Endometrial microvascular endothelial cells (primary cell): ENCODE measurements around the gene SOX5. TPM values are rescaled to one million over a fixed set of nuclear protein-coding genes. Genes with fewer than 3 reads are reported as not detected.

Experiments used
- in situ Hi-C: cut with HindIII; loops from 2 replicates; pipeline ENCODE4 v1.10.0; 2017; ENCODE audit warnings: low sequenced_read_pairs, low pct_unique_long_range_greater_than_20kb; ENCODE audit errors: inconsistent ontology term
- total RNA-seq: library from RNA; depleted of rRNA; stranded (reverse); fragments of >200 nt; gene quantifications from one replicate; pipeline ENCODE4 v1.2.3, GENCODE V29; 2015; ENCODE audit errors: inconsistent ontology term

Gene SOX5
- total RNA-seq, 1 donor from 2014 or later = not detected

GRCh38 chr12:23659131-23659530 lies 290.3 kb downstream of the SOX5 start:
- in situ Hi-C loops = no loop called here

GRCh38 chr12:23657598-23657997 lies 291.9 kb downstream of the SOX5 start:
- in situ Hi-C loops = no loop called here

- in situ Hi-C loops = no loop called here
Measured at GRCh38 chr12:23655884-23656283, 293.6 kb downstream of the SOX5 start.

GRCh38 chr12:23655112-23655511 lies 294.4 kb downstream of the SOX5 start:
- in situ Hi-C loops = no loop called here

GRCh38 chr12:23648546-23648945 lies 300.9 kb downstream of the SOX5 start:
- in situ Hi-C loops = no loop called here

- in situ Hi-C loops = no loop called here
Measured at GRCh38 chr12:23640754-23641153, 308.7 kb downstream of the SOX5 start.

GRCh38 chr12:23634344-23634743 lies 315.1 kb downstream of the SOX5 start:
- in situ Hi-C loops = no loop called here

GRCh38 chr12:23631786-23632377 lies 317.6 kb downstream of the SOX5 start:
- in situ Hi-C loops = no loop called here

- in situ Hi-C loops = no loop called here
Measured at GRCh38 chr12:23630524-23630923, 318.9 kb downstream of the SOX5 start.

GRCh38 chr12:23628806-23629205 lies 320.7 kb downstream of the SOX5 start:
- in situ Hi-C loops = no loop called here

GRCh38 chr12:23626791-23627190 lies 322.7 kb downstream of the SOX5 start:
- in situ Hi-C loops = no loop called here

GRCh38 chr12:23621900-23622299 lies 327.6 kb downstream of the SOX5 start:
- in situ Hi-C loops = no loop called here

GRCh38 chr12:23618718-23619117 lies 330.8 kb downstream of the SOX5 start:
- in situ Hi-C loops = no loop called here

GRCh38 chr12:23617749-23618148 lies 331.7 kb downstream of the SOX5 start:
- in situ Hi-C loops = no loop called here

GRCh38 chr12:23614280-23614679 lies 335.2 kb downstream of the SOX5 start:
- in situ Hi-C loops = no loop called here

GRCh38 chr12:23611320-23611719 lies 338.1 kb downstream of the SOX5 start:
- in situ Hi-C loops = no loop called here

GRCh38 chr12:23600919-23601318 lies 348.6 kb downstream of the SOX5 start:
- in situ Hi-C loops = no loop called here

GRCh38 chr12:23596568-23596967 lies 352.9 kb downstream of the SOX5 start:
- in situ Hi-C loops = no loop called here

GRCh38 chr12:23587833-23588559 lies 361.5 kb downstream of the SOX5 start:
- in situ Hi-C loops = no loop called here

- in situ Hi-C loops = no loop called here
Measured at GRCh38 chr12:23585782-23586163, 363.7 kb downstream of the SOX5 start.
